Neuronal stem cell (in vitro differentiated cells): ENCODE data around the gene AHDC1.

ENCODE experiments used
- DNase-seq: peaks from one replicate; pipeline ENCODE4 v3.0.0-alpha.2; 2013; ENCODE audit warnings: low spot score
- H2AFZ ChIP-seq: one replicate; pipeline ENCODE4 v1.6.1; 2013; ENCODE audit warnings: mild to moderate bottlenecking, low read length, inconsistent platforms
- H2AK5ac ChIP-seq: 2 replicates; pipeline ENCODE4 v1.6.1; 2013; ENCODE audit warnings: low read depth, mild to moderate bottlenecking, inconsistent platforms, low read length, moderate library complexity, mixed read lengths
- H2BK120ac ChIP-seq: 2 replicates; pipeline ENCODE4 v1.6.1; 2013; ENCODE audit warnings: low read depth, mild to moderate bottlenecking, inconsistent platforms, low read length, moderate library complexity, mixed read lengths
- H2BK12ac ChIP-seq: one replicate; pipeline ENCODE4 v1.6.1; 2013; ENCODE audit warnings: low read length, inconsistent platforms
- H2BK15ac ChIP-seq: 2 replicates; pipeline ENCODE4 v1.6.1; 2013; ENCODE audit warnings: mild to moderate bottlenecking, low read length, inconsistent platforms, mixed read lengths
- H2BK5ac ChIP-seq: one replicate; pipeline ENCODE4 v1.6.1; 2013; ENCODE audit warnings: inconsistent platforms, mild to moderate bottlenecking, low read length, moderate library complexity
- H3K14ac ChIP-seq: one replicate; pipeline ENCODE4 v1.6.1; 2013; ENCODE audit warnings: low read length, inconsistent platforms
- H3K18ac ChIP-seq: 2 replicates; pipeline ENCODE4 v1.6.1; 2013; ENCODE audit warnings: low read length, inconsistent platforms
- H3K23ac ChIP-seq: 2 replicates; pipeline ENCODE4 v1.6.1; 2013; ENCODE audit warnings: low read depth, mild to moderate bottlenecking, mixed read lengths, low read length, inconsistent platforms; ENCODE audit not compliant: poor library complexity
- H3K27ac ChIP-seq: replicated peaks from 3 replicates; pipeline ENCODE4 v1.5.1; 2013; ENCODE audit warnings: low read length, inconsistent platforms
- H3K27me3 ChIP-seq, 3 experiments: 2 replicates each; pipeline ENCODE4 v1.6.1; 2013; ENCODE audit warnings: low read length in 3 of 3, mild to moderate bottlenecking in 2 of 3, inconsistent platforms in 1 of 3, low read depth in 1 of 3, mixed read lengths in 1 of 3, moderate library complexity in 1 of 3; ENCODE audit not compliant: control insufficient read depth in 3 of 3, insufficient read depth in 3 of 3
- H3K36me3 ChIP-seq, 2 donors: replicated peaks in 1 of 2; 2 replicates each; pipeline ENCODE4 v1.6.1; 2013; ENCODE audit warnings: low read length in 2 of 2; ENCODE audit not compliant: control insufficient read depth in 2 of 2, insufficient read depth in 2 of 2
- H3K4ac ChIP-seq: 2 replicates; pipeline ENCODE4 v1.6.1; 2013; ENCODE audit warnings: inconsistent platforms, mild to moderate bottlenecking, low read length, moderate library complexity
- H3K4me1 ChIP-seq, 2 donors: 1 replicate in 1 of 2; 2 replicates in 1 of 2; pipeline ENCODE4 v1.6.1; 2013; ENCODE audit warnings: low read length in 2 of 2, low read depth in 1 of 2; ENCODE audit not compliant: control insufficient read depth in 2 of 2, insufficient read depth in 1 of 2
- H3K4me2 ChIP-seq: one replicate; pipeline ENCODE4 v1.6.1; 2013; ENCODE audit warnings: mild to moderate bottlenecking, low read length, inconsistent platforms; ENCODE audit not compliant: insufficient read depth, poor library complexity, severe bottlenecking
- H3K4me3 ChIP-seq, 2 donors: 2 replicates each; pipeline ENCODE4 v1.5.1; 2013; ENCODE audit warnings: low read length in 2 of 2, mild to moderate bottlenecking in 2 of 2, inconsistent platforms in 1 of 2, moderate library complexity in 1 of 2
- H3K79me1 ChIP-seq: one replicate; pipeline ENCODE4 v1.6.1; 2013; ENCODE audit warnings: low read depth, mild to moderate bottlenecking, inconsistent platforms, low read length, moderate library complexity
- H3K9ac ChIP-seq: one replicate; pipeline ENCODE4 v1.6.1; 2013; ENCODE audit warnings: mild to moderate bottlenecking, low read depth, low read length, inconsistent platforms; ENCODE audit not compliant: poor library complexity
- H3K9me3 ChIP-seq, 2 donors: replicated peaks in 1 of 2; 2 replicates each; pipeline versions ENCODE3 to v1.6.1; 2013; ENCODE audit warnings: low read length in 2 of 2, mild to moderate bottlenecking in 2 of 2, inconsistent platforms in 1 of 2, low read depth in 1 of 2, mixed read lengths in 1 of 2, moderate library complexity in 1 of 2; ENCODE audit not compliant: control insufficient read depth in 2 of 2, insufficient read depth in 1 of 2
- H4K8ac ChIP-seq: one replicate; pipeline ENCODE4 v1.6.1; 2013; ENCODE audit warnings: low read depth, mild to moderate bottlenecking, inconsistent platforms, low read length, moderate library complexity
- H4K91ac ChIP-seq: one replicate; pipeline ENCODE4 v1.6.1; 2013; ENCODE audit warnings: low read length, low read depth, mild to moderate bottlenecking, inconsistent platforms; ENCODE audit not compliant: poor library complexity
- WGBS, 2 donors: extraction: QIAGEN DNeasy Blood & Tissue Kit; methylation state at CpG; one replicate each; pipeline ENCODE4 v1.1.7; 2013; ENCODE audit warnings: missing lambda C conversion rate in 2 of 2, mixed read lengths in 1 of 2; ENCODE audit not compliant: insufficient read length in 2 of 2, insufficient replicate concordance in 1 of 2; ENCODE audit errors: extremely low coverage in 2 of 2; 5-methylcytosine and 5-hydroxymethylcytosine counted together

AHDC1 gene

GRCh38 chr1:27634985-27635367 is 31.0 kb upstream of the AHDC1 start, which contains the start of gene FGR:
FGR (minus strand) TSS chr1:27635185; CDS start chr1:27623916, 11,269 bp downstream.
- Histone ChIP-seq H3K36me3 (no peaks in the 10 kb centered on the region), H3K4ac (no peak within 1 kb of the TSS), H3K9ac (no peak within 1 kb of the TSS), H2BK12ac (no peak within 1 kb of the TSS), H3K79me1 (no peaks in the 10 kb centered on the region), H3K18ac (peak within 1 kb of the TSS; percentile 86), H3K14ac (no peak within 1 kb of the TSS), H2AK5ac (peak within 1 kb of the TSS; percentile 8), H2AFZ (peak within 1 kb of the TSS; percentile 50), H4K91ac (no peak within 1 kb of the TSS), H4K8ac (no peak within 1 kb of the TSS), H2BK120ac (no peak within 1 kb of the TSS), H2BK15ac (peak within 1 kb of the TSS; percentile 27), H3K9me3 (no peaks in the 10 kb centered on the region), H3K4me2 (peak within 1 kb of the TSS; percentile 69), H3K4me1 (peaks cover 1 to 17% of the 10 kb centered on the region in 2 donors), H3K27ac (no peak within 1 kb of the TSS), H3K4me3 (peak within 1 kb of the TSS in 1 of 2 donors; percentile 72), H3K23ac (peak within 1 kb of the TSS; percentile 46), H2BK5ac (peak within 1 kb of the TSS; percentile 56), H3K27me3 (peaks cover 0 to 36% (median 15%) of the 10 kb centered on the region in 3 experiments)
- WGBS, 2 donors, result no CpG with 5 or more reads among the region's 28 CpGs
- no peak for DNase-seq

GRCh38 chr1:27634177-27634984 is 30.4 kb upstream of the AHDC1 start:
- H3K4me3 ChIP-seq, result peak overlapping the region in 1 of 2 donors; percentile 72
- no peak overlapping the region for H3K9ac ChIP-seq
- peak overlapping the region; percentile 8 for H2AK5ac ChIP-seq
- H3K4me2 ChIP-seq, result peak overlapping the region; percentile 69
- H3K4me1 ChIP-seq, result peaks cover 1 to 18% of the 10 kb centered on the region in 2 donors
- no peak overlapping the region for H2BK12ac ChIP-seq
- H3K27me3 ChIP-seq, result peaks cover 0 to 36% (median 15%) of the 10 kb centered on the region in 3 experiments
- H3K79me1 ChIP-seq, result no peaks in the 10 kb centered on the region
- H3K9me3 ChIP-seq, result no peaks in the 10 kb centered on the region
- H3K14ac ChIP-seq, result no peak overlapping the region
- peak overlapping the region; percentile 56 for H2BK5ac ChIP-seq
- no peak overlapping the region for H3K27ac ChIP-seq
- no peak overlapping the region for H4K91ac ChIP-seq
- no peak overlapping the region for H3K4ac ChIP-seq
- peak overlapping the region; percentile 27 for H2BK15ac ChIP-seq
- H3K23ac ChIP-seq, result peak overlapping the region; percentile 46
- H2AFZ ChIP-seq, result peak overlapping the region; percentile 50
- H3K18ac ChIP-seq, result peak overlapping the region; percentile 86
- H3K36me3 ChIP-seq, result no peaks in the 10 kb centered on the region
- H4K8ac ChIP-seq, result no peak overlapping the region
- no CpG with 5 or more reads among the region's 63 CpGs for WGBS, 2 donors
- no peak for DNase-seq
- H2BK120ac ChIP-seq, result no peak overlapping the region

- Histone ChIP-seq H2BK12ac (no peak overlapping the region), H3K4me2 (peak overlapping the region; percentile 69), H2AK5ac (no peak overlapping the region), H3K27ac (no peak overlapping the region), H3K36me3 (no peaks in the 10 kb centered on the region), H3K79me1 (no peaks in the 10 kb centered on the region), H2BK5ac (no peak overlapping the region), H3K18ac (peak overlapping the region; percentile 82), H3K23ac (no peak overlapping the region), H3K9ac (peak overlapping the region; percentile 1), H2BK15ac (no peak overlapping the region), H3K9me3 (no peaks in the 10 kb centered on the region), H2BK120ac (no peak overlapping the region), H4K91ac (no peak overlapping the region), H3K14ac (no peak overlapping the region), H2AFZ (peak overlapping the region; percentile 50), H3K4me1 (peaks cover 1 to 24% of the 10 kb centered on the region in 2 donors), H3K4me3 (peak overlapping the region in 1 of 2 donors; percentile 72), H4K8ac (no peak overlapping the region), H3K27me3 (peaks cover 0 to 36% (median 15%) of the 10 kb centered on the region in 3 experiments), H3K4ac (no peak overlapping the region)
- no peak for DNase-seq
- no CpG with 5 or more reads among the region's 17 CpGs for WGBS, 2 donors
These were observed 29.8 kb upstream of the AHDC1 start for GRCh38 chr1:27633640-27634176.

GRCh38 chr1:27633298-27633610 is 29.3 kb upstream of the AHDC1 start:
- Histone ChIP-seq H3K9me3 (no peaks in the 10 kb centered on the region), H4K8ac (no peak overlapping the region), H3K14ac (no peak overlapping the region), H3K27me3 (peaks cover 0 to 36% (median 15%) of the 10 kb centered on the region in 3 experiments), H3K4me3 (no peak overlapping the region), H2BK15ac (no peak overlapping the region), H3K36me3 (no peaks in the 10 kb centered on the region), H3K23ac (no peak overlapping the region), H4K91ac (no peak overlapping the region), H3K4ac (no peak overlapping the region), H3K9ac (no peak overlapping the region), H2BK12ac (no peak overlapping the region), H2AK5ac (no peak overlapping the region), H3K79me1 (no peaks in the 10 kb centered on the region), H2AFZ (no peak overlapping the region), H2BK5ac (no peak overlapping the region), H3K27ac (no peak overlapping the region), H3K4me2 (no peak overlapping the region), H3K18ac (no peak overlapping the region), H2BK120ac (no peak overlapping the region), H3K4me1 (peaks cover 1 to 26% of the 10 kb centered on the region in 2 donors)
- no CpG with 5 or more reads among the region's 5 CpGs for WGBS, 2 donors
- DNase-seq, result no peak
